Activated T-cell treated with anti-CD3 and anti-CD28 coated beads for 4 hours (primary cell): Measurements from ENCODE around the gene NCKAP5.

Source experiments
- DNase-seq: peaks from one replicate; pipeline ENCODE4 v3.0.0-alpha.2; 2020

The NCKAP5 gene

DNA sequence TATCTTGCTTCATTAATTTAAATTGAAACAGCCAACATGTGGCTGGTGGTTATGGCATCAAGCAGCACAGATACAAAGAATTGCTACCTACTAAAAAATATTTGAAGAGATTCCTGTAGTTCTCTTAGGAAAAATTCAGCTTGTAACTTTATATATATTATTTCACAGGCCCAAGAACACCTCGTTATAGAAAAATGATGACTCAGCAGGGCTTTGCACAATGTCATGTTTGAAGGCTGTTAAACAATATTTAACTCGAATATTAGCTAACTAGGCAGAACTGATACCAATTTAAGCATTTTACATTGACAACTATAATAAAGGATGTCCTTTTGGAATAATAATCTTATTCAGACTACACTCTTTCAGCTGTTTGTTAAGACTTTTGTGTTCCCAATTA lies 795.9 kb downstream of the NCKAP5 start:
- no peak for DNase-seq

DNA sequence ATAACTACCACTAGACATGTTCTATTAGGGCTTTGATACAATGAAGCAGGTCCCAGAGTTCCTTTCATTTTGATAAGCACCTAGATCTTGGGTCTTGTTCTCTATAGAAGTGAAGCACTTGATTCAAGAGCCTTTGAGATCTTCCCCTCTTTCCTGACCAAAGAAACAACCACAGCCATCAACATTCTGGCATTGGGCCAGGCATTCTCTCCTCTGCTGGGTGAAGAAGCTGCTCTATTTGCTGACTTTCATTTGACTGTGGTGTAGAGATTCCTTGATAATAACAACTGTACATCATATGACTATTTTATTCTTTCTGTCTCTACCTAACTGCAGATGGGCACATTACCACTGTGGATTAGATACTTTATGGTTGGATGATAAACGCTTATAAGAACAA lies 801.7 kb downstream of the NCKAP5 start:
- DNase-seq, result no peak

DNA sequence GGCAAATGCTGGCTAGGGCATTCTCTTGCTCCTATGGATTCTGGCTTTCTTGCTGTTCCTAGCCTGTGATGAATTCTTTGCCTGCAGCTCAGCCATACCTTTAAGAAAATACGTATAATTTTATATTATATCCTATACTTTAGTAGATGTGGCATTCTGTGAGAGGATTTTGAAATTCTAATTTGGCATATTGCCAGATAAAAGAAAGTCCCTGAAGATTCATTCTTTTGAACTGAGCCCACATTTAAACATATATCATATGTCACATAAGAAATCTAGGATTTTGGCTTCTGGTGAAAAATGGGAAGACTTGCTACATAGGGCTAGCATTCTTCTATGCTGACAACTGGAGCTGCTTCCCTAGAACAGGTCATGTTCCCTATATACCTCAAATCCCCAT lies 806.8 kb downstream of the NCKAP5 start:
- no peak for DNase-seq

DNA sequence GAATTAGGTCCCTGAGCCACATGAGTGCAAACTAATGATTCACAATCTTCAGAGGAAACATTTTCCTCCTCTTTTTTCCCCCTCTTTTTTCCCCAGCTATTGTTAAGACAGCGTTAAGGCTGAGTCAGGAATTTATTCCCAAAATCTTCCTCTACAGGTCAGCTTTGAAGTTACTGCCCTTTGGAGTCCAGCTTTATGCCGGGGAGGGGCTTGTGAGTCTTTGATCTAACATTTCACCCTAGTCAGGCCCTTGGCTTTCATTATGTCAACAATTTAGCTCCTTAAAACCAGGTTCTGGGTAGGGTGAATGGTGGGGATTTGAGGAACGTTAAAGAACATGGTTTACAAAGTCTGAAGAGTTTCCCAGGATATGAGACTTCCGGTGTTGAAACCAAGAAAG lies 807.3 kb downstream of the NCKAP5 start:
- DNase-seq, result no peak

DNA sequence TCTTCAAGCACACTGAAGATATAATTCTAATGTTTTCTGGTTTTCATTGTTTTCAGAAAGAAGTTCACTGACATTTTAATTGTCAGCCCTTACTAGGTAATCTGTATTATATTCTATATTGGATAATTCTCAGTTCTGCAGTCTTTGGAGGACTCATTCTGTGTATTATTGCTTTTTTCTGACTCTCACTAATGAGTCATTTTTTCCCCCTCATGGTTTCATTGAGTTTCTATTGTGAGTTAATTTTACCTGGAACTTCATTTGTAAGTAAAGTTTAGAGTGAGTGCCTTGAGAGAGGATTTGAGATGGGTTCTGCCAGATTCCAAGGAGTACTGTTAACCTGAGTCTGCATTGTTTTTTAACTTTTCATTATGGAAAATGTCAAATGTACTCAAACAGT lies 807.9 kb downstream of the NCKAP5 start:
- DNase-seq, result no peak

DNA sequence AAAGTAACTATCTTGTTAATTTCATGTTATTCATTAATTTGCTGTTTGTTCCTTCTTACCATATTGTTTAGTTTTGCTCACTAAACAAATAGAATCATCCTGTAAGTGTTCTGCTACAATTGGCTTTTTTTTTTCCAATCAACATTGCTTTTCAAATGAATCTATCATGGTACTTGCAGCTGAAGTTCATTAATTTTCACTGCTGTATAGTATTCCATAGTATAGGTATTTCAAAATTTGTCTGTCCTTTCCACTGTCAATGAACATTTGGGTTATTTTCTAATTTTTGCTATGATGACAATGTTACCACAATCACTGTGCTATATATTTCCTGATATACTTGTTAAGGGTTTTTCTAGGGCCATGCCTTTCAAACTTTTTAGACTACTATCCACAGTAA lies 809.3 kb downstream of the NCKAP5 start:
- no peak for DNase-seq

DNA sequence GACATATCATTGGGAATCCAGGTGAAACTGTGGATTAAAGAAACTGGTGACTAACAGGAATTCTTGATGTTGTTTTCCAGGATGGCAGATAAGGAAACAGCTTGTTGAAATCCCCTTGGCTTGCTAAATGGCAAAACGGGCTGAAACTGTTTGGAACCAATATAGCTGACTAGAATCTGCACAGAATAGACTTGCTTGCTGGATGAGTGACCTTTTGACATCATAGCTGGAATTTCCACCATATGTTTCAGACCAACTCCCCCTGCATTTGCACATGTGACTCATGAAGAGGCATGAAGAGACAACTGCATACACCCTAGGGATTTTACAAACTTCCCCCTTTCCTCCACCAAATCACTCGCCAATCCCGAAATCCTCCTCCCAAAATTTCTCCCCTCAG lies 810.6 kb downstream of the NCKAP5 start:
- no peak for DNase-seq

DNA sequence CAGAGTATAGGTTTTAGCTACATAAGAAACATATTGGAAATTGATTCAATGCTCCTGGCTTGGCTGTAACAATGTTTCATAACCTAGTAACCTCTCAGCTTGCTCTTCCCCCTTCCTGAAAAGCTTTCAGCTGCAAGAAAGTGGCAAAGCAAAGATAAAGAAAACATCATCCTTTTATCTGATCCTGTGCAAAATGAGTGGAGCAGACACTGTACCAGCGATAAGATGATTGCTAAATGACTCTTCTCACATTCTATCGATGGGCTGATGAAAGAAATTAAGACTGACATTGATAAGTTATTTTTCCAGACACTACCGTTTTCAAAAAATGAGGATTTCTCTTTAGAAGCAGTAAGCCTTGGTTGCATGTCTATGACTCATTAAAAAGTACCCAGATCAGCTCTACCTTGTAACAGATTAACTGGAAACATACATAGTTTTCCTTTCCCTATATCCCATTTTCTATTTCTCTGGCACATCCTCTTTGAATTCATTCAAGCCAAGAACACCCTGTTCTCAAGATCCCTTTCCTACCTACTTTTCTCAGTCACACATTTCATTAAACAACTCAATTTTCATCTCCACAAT lies 811.2 kb downstream of the NCKAP5 start:
- no peak for DNase-seq

DNA sequence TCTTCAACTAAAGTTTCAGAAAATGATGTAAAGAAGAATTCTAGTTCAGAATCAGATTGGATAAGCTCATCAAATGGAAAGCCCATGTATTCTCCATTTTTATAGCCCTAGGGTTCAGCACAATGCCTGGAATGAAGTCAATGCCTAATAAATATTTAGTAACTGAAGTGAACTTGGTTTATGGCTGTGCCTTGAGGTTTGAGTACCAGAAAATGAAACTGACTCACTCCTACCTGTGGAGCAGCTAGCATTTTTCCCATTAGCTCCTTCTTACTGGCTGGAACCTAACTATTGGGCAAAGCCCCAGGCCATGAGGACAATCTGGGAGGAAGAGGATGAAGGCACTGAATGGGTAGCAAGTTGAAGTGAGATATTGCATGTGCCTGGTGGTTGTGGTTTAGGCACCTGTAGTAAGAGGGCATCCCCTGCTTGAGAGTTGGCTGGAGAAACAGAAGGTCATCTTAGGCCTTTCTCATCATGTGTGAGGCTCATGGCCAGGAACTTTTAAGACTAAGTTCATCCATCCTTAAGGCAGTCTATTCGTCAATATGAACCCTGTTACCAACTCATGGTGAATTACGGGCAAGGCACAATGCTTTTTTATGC lies 813.3 kb downstream of the NCKAP5 start:
- no peak for DNase-seq

DNA sequence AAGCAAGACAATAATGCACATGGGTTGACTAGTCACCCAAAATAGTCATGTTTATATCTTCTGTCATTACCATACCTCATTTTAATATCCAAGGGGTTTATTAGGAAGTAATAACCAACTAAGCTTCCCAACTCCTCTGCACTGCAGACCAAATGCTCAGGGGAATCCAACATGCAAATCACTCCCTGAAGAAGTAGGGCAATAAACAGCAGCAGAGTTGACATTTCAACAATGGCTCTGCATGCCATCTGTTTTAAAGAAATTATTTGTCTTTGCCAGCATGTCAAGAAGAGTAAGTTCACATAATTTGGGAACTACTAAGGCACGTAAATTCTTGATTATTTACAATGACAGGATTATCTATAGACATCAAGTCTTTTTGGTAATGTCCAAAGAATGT lies 813.9 kb downstream of the NCKAP5 start:
- no peak for DNase-seq

DNA sequence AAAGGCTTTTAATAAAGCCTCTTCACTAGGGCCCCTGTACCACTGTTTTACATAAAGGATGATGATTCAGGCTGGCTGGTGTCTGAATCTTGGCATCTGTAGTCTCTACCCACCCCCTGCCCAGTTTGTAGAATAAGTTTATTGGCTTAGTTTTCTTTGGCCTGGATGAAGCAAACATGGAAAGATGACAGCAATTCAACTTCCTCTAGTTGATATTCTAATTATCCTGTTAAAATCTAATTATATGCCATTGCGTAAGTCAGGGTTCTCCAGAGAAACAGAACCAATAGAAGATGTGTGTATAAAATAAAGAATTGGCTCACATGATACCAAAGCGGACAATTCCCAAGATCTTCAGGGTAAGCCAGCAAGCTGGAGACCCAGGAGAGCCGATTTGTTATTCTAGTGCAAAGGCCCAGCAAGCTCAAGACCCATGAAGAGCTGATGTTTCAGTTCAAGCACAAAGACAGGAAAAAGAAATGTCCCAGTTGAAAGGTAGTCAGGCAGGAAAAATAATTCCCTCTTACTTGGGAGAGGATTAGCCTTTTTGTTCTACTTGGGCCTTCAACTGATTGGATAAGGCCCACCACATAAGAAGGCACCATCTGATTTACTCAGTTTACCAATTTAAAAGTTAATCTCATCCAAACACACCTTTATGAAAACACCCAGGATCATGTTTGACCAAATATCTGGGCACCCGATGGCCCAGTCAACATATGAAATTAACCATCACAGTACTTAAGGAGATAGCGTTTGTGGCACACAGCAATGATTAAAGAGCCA lies 815.6 kb downstream of the NCKAP5 start:
- no peak for DNase-seq

DNA sequence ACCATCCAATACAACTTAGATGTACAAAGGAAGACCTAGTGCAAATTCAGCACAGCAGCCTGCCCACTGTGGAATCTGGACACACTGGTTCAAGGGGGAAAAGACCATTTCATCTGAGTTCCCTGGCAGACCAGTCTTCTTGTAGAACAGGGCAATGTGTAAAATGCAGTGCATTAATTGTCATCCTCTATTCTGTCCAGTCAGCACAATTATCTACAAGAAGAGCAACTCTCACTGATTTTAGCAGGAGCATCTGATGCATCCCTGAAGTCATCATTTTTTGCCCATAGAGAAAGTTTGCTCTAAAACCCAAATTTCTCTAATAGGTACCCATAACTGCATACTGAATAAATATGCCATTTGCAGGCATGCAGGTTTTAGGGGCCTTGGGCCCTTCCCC lies 816.4 kb downstream of the NCKAP5 start:
- no peak for DNase-seq

DNA sequence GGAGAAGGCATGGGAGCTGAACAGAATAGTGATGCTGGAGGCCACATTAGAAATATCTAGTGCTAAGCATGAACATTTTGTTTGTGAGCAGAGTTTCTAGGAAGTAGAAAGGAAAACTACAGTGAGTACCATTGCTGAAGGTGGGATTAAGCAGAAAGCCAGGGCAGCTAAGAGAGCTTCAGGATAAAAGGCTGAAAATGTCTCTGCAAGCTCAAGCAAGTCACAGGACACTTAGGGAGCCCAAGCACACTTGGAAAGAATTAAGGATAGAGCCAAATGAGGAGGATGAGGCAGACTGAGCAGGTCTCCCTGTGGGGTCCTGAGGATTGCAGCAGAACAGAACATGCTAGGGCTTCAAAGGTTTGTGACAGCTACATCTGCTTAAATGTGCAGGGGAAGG lies 817.7 kb downstream of the NCKAP5 start:
- no peak for DNase-seq

DNA sequence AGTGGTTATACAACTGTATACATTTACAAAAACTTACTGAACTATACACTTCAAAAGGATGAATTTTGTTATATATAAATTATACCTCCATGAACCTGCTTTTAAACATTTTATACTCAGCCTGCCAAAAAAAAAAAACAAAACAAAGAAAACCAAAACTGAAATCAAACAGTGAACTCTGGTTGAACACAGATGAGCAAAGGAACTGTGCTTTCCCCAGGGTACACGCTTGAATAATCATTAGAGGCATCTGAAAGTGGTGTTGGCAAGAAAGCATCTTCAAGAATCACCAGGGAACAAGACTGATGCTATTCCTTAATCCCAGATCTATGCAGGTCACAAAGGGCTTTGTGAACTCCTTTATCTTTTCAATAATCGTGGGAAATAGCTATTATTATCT lies 821.2 kb downstream of the NCKAP5 start:
- no peak for DNase-seq

DNA sequence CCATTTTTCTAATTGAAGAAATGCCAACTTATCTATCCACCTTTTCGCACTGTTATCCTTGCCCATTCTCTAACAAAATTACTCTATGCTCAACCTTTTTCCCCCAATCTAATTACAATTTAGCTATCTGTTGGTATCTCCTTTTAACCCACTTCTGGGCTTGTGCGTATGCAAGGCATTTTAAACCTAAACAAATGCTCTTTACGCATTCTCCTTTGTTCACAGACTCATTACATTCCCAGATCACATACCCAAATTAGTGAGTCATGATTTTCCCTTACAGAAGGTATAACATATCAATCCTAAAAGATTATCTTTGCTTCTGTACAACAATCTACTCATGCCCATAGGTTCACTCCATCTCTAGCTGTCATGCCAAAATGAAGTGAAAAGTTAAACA lies 826.5 kb downstream of the NCKAP5 start:
- no peak for DNase-seq

DNA sequence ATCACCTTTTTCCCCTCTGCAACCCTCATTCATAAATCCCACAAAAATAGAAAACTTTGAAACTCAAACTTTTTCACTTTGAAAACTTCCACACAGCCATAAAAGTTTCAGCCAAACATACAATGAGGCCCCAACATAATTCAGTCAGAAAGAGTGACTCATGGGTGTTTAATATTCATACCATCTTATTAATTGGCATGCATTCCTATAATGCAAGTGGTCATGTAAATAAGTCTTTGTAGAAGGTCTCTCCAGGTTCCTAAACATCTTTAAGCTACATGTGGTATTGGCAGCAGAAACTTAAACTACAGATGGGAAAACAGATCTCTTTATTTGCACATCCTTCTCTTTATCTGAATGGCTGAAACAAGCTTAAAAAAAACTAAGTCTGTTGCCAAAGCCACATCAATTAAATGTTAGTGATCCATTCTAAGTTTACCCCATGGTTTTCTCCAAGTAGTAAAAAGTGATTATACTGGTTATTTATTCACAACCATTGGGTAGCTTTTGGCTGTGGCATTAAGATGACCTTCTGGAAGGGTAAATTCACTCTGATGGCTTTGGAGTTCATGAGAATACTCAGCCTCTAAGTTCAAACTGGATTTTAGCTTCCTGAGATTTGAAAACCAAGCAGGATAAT lies 828.1 kb downstream of the NCKAP5 start:
- no peak for DNase-seq

DNA sequence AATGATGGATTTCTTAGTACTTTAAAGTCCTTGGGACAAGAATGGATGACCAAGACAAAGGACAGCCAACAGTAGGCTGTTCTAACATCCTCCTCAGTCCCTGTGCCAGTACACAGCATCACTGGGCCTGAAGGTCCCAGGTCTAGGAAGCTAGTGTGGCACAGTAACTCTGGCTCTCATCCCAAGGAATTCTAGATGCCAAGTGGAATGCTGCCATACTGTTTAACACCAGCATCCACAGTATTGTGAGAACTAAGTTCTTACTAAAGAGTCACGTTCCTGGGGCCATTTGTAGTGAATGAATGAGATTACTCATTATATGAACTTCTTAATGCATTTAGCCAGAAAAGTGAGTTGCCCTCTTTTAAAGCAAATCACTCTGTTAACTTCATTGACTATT lies 830.0 kb downstream of the NCKAP5 start:
- DNase-seq, result no peak

DNA sequence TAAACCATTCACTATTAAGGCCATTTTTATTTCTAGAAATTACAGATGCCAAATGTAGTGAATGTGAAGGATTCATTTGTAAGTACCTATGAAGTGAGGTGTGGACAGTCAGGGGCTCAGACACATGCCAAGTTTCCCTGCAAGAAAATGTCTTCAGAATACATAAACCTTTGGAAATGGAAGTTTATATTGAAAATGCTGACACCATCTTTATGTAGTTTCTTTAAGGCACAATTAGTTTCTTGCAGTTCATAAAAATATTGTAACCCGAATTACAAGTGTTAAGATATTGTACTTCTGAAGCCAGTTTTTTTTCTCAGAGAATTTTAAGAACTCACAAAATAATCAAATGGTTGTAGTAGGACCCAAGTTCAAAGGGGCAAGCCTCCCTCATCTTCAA lies 832.2 kb downstream of the NCKAP5 start:
- no peak for DNase-seq

DNA sequence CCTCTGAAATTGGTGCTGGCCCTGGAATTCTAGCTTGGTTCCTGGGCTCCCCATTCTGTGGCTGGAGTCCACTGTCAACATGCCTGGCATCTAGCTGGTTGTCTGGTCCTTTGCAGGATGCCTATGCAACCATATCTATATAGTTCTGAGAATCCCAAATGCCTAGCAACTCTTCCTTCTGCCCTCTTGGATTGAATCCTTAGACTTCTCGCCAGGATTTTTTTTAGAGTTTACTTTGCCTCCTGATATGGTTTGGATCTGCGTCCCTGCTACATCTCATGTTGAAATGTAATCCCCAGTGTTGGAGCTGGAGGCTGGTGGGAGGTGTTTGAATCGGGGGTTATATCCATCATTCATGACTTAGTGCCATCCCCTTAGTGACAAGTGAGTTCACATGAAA lies 833.3 kb downstream of the NCKAP5 start:
- no peak for DNase-seq

DNA sequence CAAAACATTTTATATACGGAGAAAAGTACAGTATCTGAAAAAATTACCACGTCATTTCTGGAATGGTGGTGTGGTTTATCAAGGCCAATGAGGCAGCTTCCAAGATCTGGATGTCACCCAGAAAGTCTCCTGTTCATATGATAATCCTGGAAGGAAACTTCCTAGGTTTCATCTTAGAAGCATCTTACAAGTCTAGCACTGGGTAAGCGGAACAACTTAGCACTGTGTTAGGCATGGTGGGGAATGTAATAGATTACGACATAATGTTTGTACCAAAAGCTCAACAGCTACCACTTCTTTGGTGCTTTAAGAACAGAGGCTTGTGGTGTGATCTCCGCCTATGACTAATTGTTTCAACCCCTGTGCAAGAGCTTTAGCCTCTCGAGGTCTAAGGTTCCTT lies 835.2 kb downstream of the NCKAP5 start:
- DNase-seq, result no peak

DNA sequence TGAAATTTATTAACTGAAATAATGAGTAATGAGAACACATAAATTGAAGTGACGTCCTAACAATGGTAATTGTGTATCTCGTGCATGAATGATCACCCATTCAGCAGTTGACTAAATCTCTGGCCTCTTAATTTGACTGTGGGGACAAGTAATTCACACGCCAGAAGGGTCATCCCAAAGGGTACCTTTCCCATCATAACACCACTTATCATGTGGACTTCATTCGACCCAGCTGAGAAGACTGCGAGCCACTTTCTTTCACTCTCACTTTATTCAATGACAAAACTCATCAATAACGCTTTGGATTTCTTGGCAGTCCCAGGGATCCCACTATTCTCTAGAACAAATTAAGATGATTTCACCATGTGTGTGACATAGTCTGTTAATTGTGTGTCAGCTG lies 835.6 kb downstream of the NCKAP5 start:
- DNase-seq, result no peak

DNA sequence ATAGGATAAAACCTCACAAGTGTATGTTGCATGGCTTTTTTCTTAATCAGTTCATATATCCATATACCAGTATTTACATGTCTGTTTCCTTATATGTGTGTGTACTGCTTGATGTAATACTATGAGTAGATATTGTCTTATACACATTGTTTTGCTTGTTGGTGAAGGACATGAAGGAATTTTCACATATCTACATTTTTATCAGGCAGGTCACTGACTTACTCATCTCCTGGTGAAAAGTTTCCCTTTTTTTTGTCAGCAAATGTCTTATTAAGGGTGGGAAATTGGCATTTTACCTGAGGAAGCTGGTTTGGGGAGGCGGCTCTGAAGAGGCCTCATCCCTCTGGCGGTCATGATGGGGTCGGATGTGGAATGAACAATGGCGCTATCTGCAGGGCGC lies 836.8 kb downstream of the NCKAP5 start:
- no peak for DNase-seq

DNA sequence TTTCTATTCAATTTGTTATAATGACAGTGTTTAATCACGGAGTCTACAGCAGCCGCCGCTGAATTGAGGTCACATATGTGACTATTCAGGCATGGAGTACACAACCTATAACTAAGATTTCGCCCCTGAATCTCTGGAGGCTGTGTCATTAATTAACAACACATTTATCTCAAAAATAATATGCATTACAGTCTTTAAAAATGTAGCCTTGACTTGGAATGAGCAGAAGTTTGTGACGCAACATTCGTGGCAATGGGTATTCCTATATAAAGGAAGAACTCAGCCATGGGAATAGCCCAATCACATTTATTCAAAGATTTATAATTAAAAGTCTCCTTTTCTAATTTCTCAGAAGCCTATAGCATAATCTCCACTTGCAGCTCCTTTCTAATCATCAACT lies 837.7 kb downstream of the NCKAP5 start:
- no peak for DNase-seq

DNA sequence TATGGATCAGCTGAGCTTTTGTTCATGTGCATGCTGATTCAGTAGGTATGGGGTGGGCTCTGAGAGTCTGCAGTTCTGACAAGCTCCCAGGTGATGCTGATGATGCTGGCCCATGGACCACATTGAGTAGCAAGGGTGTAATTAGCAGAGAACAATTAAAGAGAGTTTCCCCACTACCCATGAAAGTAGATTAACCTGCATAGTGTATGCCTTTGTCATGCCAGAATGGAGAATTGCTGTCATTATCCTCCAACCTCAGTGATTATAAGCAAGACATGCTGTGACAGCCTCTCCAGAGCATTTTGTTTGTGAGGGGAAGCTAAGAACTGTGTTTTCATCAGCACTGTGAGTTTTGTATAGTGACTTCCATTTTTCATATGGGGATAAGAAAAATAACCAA lies 838.7 kb downstream of the NCKAP5 start:
- no peak for DNase-seq
